ENCODE measurements around the gene ASTL. TPM values are rescaled to one million over a fixed set of nuclear protein-coding genes. Genes with fewer than 3 reads are reported as not detected.

Gene ASTL
- total RNA-seq, 4 donors from 2014 or later = not detected

GRCh38 chr2:96114903-96115581 is 23.3 kb downstream of the ASTL start:
- Histone ChIP-seq H3K27me3 (peaks cover 0 to 12% of the 10 kb centered on the region in 2 donors), H3K27ac (no peak overlapping the region), H3K4me3 (no peak overlapping the region), H3K9me3 (no peaks in the 10 kb centered on the region), H3K4me1 (peaks cover 0 to 13% of the 10 kb centered on the region in 2 donors), H3K36me3 (no peaks in the 10 kb centered on the region)
- TF ChIP-seq POLR2A (IDR thresholded peaks at IDR 0.05) = no peak
- TF ChIP-seq, protein P1, sequence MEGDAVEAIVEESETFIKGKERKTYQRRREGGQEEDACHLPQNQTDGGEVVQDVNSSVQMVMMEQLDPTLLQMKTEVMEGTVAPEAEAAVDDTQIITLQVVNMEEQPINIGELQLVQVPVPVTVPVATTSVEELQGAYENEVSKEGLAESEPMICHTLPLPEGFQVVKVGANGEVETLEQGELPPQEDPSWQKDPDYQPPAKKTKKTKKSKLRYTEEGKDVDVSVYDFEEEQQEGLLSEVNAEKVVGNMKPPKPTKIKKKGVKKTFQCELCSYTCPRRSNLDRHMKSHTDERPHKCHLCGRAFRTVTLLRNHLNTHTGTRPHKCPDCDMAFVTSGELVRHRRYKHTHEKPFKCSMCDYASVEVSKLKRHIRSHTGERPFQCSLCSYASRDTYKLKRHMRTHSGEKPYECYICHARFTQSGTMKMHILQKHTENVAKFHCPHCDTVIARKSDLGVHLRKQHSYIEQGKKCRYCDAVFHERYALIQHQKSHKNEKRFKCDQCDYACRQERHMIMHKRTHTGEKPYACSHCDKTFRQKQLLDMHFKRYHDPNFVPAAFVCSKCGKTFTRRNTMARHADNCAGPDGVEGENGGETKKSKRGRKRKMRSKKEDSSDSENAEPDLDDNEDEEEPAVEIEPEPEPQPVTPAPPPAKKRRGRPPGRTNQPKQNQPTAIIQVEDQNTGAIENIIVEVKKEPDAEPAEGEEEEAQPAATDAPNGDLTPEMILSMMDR (IDR thresholded peaks at IDR 0.05) = no peak
- no peak for DNase-seq
- intact Hi-C loops (cut with DNase I; ENCODE audit: low total_unique reads) = no loop called here

GRCh38 chr2:96114546-96114902 is 23.8 kb downstream of the ASTL start:
- intact Hi-C loops (cut with DNase I; ENCODE audit: low total_unique reads) = no loop called here
- H3K4me3 ChIP-seq = no peak overlapping the region

DNA sequence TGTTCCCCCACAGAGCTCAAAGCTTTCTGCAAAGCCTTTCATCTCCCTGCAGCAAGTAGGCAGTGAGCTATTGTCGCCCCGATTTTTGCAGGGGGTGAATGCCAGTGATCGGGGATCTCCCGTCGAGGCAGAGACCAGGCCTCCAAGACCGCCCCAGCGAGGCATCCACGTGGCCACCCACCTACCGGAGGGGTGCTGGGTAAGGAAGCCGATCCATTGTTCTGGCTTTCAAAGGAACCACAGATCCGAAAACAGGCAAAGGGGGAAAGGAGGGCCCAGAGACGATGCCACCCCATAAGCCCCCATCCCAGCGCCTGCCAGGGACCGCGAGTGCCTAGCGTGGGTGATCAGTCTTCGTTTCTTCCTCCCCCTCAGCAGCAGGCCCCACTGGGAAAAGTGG is 24.4 kb downstream of the ASTL start:
- Histone ChIP-seq H3K9me3 (no peaks in the 10 kb centered on the region), H3K4me3 (no peak overlapping the region), H3K36me3 (no peaks in the 10 kb centered on the region), H3K27me3 (peaks cover 0 to 12% of the 10 kb centered on the region in 2 donors), H3K27ac (no peak overlapping the region), H3K4me1 (peaks cover 0 to 13% of the 10 kb centered on the region in 2 donors)
- intact Hi-C loops (cut with DNase I; ENCODE audit: low total_unique reads) = no loop called here
- TF ChIP-seq, protein P1 (IDR thresholded peaks at IDR 0.05) = no peak
- no peak for TF ChIP-seq POLR2A (IDR thresholded peaks at IDR 0.05)
- DNase-seq = no peak

More at GRCh38 chr2:96114546-96114902, 23.8 kb downstream of the ASTL start:
- Histone ChIP-seq H3K4me1 (peaks cover 0 to 13% of the 10 kb centered on the region in 2 donors), H3K36me3 (no peaks in the 10 kb centered on the region), H3K27ac (no peak overlapping the region), H3K9me3 (no peaks in the 10 kb centered on the region), H3K27me3 (peaks cover 0 to 12% of the 10 kb centered on the region in 2 donors)
- no peak for DNase-seq
- TF ChIP-seq, protein P1 (IDR thresholded peaks at IDR 0.05) = no peak
- TF ChIP-seq POLR2A (IDR thresholded peaks at IDR 0.05) = no peak

DNA sequence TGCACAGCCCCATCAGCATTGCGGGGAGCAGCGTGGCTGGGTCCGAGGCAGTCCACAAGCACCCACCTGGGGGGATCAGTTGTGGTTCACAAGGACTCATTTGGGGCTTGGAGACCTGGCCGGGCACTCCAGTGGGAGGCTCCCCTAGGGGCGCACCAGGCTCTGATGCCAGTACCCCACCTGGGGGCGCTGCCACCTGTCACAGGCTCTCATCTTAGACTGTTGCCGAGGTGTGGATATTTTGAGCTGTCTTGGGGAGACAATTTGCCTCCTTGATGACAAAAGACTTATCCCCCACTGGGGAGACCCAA is 25.0 kb downstream of the ASTL start:
- Histone ChIP-seq H3K36me3 (no peaks in the 10 kb centered on the region), H3K4me3 (no peak overlapping the region), H3K27me3 (peaks cover 0 to 12% of the 10 kb centered on the region in 2 donors), H3K9me3 (no peaks in the 10 kb centered on the region), H3K27ac (no peak overlapping the region), H3K4me1 (peaks cover 0 to 13% of the 10 kb centered on the region in 2 donors)
- no peak for TF ChIP-seq POLR2A (IDR thresholded peaks at IDR 0.05)
- TF ChIP-seq, protein P1 (IDR thresholded peaks at IDR 0.05) = no peak
- intact Hi-C loops (cut with DNase I; ENCODE audit: low total_unique reads) = no loop called here
- DNase-seq = no peak

DNA sequence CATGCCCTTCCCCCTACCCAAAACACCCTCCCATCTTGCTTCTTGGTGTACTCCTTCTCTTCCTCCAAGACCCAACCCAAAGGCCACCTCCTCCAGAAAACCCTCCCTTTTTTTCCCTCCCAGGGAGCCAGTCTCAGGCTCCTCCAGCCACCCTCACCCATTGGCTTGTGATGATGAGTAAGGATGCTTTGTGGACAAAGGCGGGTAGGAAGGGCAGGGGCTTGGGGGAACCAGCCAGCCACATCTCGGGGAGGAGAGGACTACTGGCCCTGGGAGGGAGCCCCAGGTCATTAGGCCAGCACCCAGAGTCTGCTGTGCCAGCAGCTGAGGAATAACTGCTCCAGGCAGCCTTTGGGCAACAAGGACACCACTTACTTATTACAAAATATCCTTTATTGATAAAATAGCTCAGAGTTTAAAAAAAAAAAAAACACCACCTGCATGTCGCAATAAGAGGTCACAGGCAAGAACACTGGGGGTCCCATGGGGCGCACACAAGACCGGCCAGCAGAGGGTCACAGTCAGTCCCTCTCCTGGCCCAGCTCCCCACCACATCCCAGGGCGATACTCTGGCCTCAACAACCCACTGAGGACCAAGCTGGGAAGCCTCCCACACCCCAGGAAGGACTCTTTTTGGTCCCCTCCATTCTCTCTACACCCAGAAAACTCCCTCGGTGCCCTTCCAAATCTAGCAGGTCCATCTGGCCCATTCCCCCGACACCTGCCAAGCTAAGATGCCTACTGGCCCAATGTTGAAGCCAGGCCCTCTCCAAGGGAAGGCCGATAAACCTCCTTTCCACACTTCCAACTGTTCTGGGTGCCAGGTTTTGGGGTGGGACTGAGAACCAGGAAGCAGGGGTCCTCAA is 25.6 kb downstream of the ASTL start:
- intact Hi-C loops (cut with DNase I; ENCODE audit: low total_unique reads) = no loop called here
- TF ChIP-seq, protein P1 (IDR thresholded peaks at IDR 0.05) = no peak
- TF ChIP-seq POLR2A (IDR thresholded peaks at IDR 0.05) = no peak
- DNase-seq = no peak
- Histone ChIP-seq H3K36me3 (no peaks in the 10 kb centered on the region), H3K4me1 (peaks cover 0 to 13% of the 10 kb centered on the region in 2 donors), H3K4me3 (no peak overlapping the region), H3K27me3 (peaks cover 0 to 12% of the 10 kb centered on the region in 2 donors), H3K27ac (no peak overlapping the region), H3K9me3 (no peaks in the 10 kb centered on the region)

Measured in uterus (tissue), 4 donors.